Measurements from ENCODE around the gene CDK5. TPM values are rescaled to one million over a fixed set of nuclear protein-coding genes. Genes with fewer than 3 reads are reported as not detected.

Gene CDK5
- polyA plus RNA-seq, 1 donor from 2014 or later: 88.3 TPM

- Histone ChIP-seq H3K36me3 (ENCODE audit: insufficient read depth, low read length) (no peaks in the 10 kb centered on the region), H3K27me3 (ENCODE audit: insufficient read depth, low read depth, low read length) (peaks cover 25% of the 10 kb centered on the region), H3K9me2 (ENCODE audit: insufficient read depth, low read length) (no peaks in the 10 kb centered on the region), H3K9me3 (ENCODE audit: low read length) (no peaks in the 10 kb centered on the region), H2AFZ (ENCODE audit: low read depth, low read length) (no peak overlapping the region), H3K79me2 (replicated peaks; ENCODE audit: insufficient read depth, low read length) (no peaks in the 10 kb centered on the region), H3K4me3 (ENCODE audit: low read length) (no peak overlapping the region), H3F3A (ENCODE audit: insufficient read depth, low read length, poor library complexity, severe bottlenecking) (no peaks in the 10 kb centered on the region), H3K9ac (ENCODE audit: low read length) (no peak overlapping the region), H3K27ac (ENCODE audit: low read length) (no peak overlapping the region), H3K4me2 (ENCODE audit: low read length) (no peak overlapping the region), H4K20me1 (ENCODE audit: insufficient read depth) (no peaks in the 10 kb centered on the region)
- TF ChIP-seq MXI1 (conservative IDR thresholded peaks at IDR 0.05; ENCODE audit: poor library complexity, severe bottlenecking) (no peak), EP300 (conservative IDR thresholded peaks at IDR 0.05; ENCODE audit: poor library complexity, severe bottlenecking) (no peak), REST (IDR thresholded peaks at IDR 0.05; ENCODE audit: borderline replicate concordance) (no peak), SMC3 (conservative IDR thresholded peaks at IDR 0.05; ENCODE audit: poor library complexity) (no peak), RAD21 (conservative IDR thresholded peaks at IDR 0.05) (no peak)
Measured at GRCh38 chr7:151016942-151017341, 40.8 kb downstream of the CDK5 start.

- H3K79me2 ChIP-seq (replicated peaks; ENCODE audit: insufficient read depth, low read length): no peaks in the 10 kb centered on the region
Measured at GRCh38 chr7:151016505-151016904, 41.2 kb downstream of the CDK5 start.

More at GRCh38 chr7:151016505-151016904, 41.2 kb downstream of the CDK5 start:
- Histone ChIP-seq H3K9me3 (ENCODE audit: low read length) (no peaks in the 10 kb centered on the region), H3K36me3 (ENCODE audit: insufficient read depth, low read length) (no peaks in the 10 kb centered on the region), H3K27me3 (ENCODE audit: insufficient read depth, low read depth, low read length) (peaks cover 25% of the 10 kb centered on the region), H3K4me3 (ENCODE audit: low read length) (no peak overlapping the region), H3F3A (ENCODE audit: insufficient read depth, low read length, poor library complexity, severe bottlenecking) (no peaks in the 10 kb centered on the region), H4K20me1 (ENCODE audit: insufficient read depth) (no peaks in the 10 kb centered on the region), H3K27ac (ENCODE audit: low read length) (no peak overlapping the region), H3K9ac (ENCODE audit: low read length) (no peak overlapping the region), H3K9me2 (ENCODE audit: insufficient read depth, low read length) (no peaks in the 10 kb centered on the region), H2AFZ (ENCODE audit: low read depth, low read length) (no peak overlapping the region), H3K4me2 (ENCODE audit: low read length) (no peak overlapping the region)
- TF ChIP-seq REST (IDR thresholded peaks at IDR 0.05; ENCODE audit: borderline replicate concordance) (no peak), SMC3 (conservative IDR thresholded peaks at IDR 0.05; ENCODE audit: poor library complexity) (no peak), EZH2 (IDR thresholded peaks at IDR 0.05; ENCODE audit: borderline replicate concordance, insufficient read depth, low read length, poor library complexity, severe bottlenecking) (no peak), MXI1 (conservative IDR thresholded peaks at IDR 0.05; ENCODE audit: poor library complexity, severe bottlenecking) (no peak), RAD21 (conservative IDR thresholded peaks at IDR 0.05) (no peak), CTCF (IDR thresholded peaks at IDR 0.05; ENCODE audit: poor library complexity, severe bottlenecking) (no peak), TAF1 (IDR thresholded peaks at IDR 0.05; ENCODE audit: low read depth) (no peak), POLR2AphosphoS5 (IDR thresholded peaks at IDR 0.05) (no peak), EP300 (conservative IDR thresholded peaks at IDR 0.05; ENCODE audit: poor library complexity, severe bottlenecking) (no peak)
